IPS-18c (cell line): ENCODE measurements around the gene MYO1B.

Source experiments
- H3K4me3 ChIP-seq: 2 replicates; pipeline ENCODE4 v1.7.0; 2013; ENCODE audit warnings: low read depth, mild to moderate bottlenecking, low read length, moderate library complexity; ENCODE audit not compliant: insufficient read depth
- H3K9me3 ChIP-seq: one replicate; pipeline ENCODE4 v1.6.1; 2013; ENCODE audit warnings: mild to moderate bottlenecking, low read length, moderate library complexity; ENCODE audit not compliant: control insufficient read depth, insufficient read depth

The MYO1B gene

GRCh38 chr2:191385416-191386160 lies 140.4 kb downstream of the MYO1B start:
- no peaks in the 10 kb centered on the region for H3K9me3 ChIP-seq
- no peak overlapping the region for H3K4me3 ChIP-seq

DNA sequence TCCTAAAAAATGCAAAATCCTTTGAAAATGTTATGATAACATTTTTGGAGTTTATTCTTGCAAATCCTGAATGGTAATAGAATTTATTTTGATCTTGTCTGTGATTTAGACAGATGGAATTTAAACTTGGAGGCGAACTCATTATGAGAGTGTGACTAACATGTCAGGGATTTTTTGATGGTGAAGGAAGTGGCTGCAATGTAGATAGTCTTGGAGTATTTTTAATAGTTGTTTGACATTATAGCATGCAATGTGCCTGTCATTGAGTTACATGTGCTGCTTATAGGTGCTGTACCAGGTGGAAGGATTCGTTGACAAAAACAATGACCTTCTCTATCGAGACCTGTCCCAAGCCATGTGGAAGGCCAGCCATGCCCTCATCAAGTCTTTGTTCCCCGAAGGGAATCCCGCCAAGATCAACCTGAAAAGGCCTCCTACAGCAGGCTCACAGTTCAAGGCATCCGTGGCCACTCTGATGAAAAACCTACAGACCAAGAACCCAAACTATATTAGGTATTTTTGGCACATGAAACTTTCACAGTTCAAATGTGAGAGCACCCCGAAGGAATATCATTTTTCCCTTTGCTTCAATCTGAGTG lies 141.8 kb downstream of the MYO1B start:
- Histone ChIP-seq H3K4me3 (no peak overlapping the region), H3K9me3 (no peaks in the 10 kb centered on the region)

GRCh38 chr2:191389288-191389687 lies 144.1 kb downstream of the MYO1B start:
- no peaks in the 10 kb centered on the region for H3K9me3 ChIP-seq
- no peak overlapping the region for H3K4me3 ChIP-seq

DNA sequence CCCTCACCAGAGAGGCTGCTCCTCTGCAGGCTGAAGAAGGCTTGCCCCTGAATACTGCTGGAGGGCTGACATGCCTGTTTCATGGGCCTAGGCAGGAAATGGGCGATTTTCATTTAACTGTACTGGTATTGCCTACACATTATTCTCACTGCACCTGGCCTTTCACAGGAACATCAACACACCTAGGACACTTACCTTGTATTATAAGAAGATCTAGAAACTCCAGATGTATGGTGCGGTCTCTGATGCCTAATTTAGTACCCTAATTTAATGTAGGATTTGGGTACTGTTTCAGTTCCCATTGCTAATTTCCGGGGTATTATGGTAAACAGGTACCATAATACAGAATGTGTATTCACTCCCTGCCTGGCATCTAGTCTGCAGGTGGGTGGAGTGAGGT lies 146.0 kb downstream of the MYO1B start:
- Histone ChIP-seq H3K9me3 (no peaks in the 10 kb centered on the region), H3K4me3 (no peak overlapping the region)

- Histone ChIP-seq H3K4me3 (no peak overlapping the region), H3K9me3 (no peaks in the 10 kb centered on the region)
Observed at GRCh38 chr2:191394043-191394442, 148.8 kb downstream of the MYO1B start.

- Histone ChIP-seq H3K4me3 (no peak overlapping the region), H3K9me3 (peaks cover 3% of the 10 kb centered on the region)
Observed at GRCh38 chr2:191396794-191397193, 151.6 kb downstream of the MYO1B start.

- H3K9me3 ChIP-seq: peaks cover 3% of the 10 kb centered on the region
- no peak overlapping the region for H3K4me3 ChIP-seq
Observed at GRCh38 chr2:191399601-191400000, 154.4 kb downstream of the MYO1B start.

- H3K4me3 ChIP-seq: no peak overlapping the region
- H3K9me3 ChIP-seq: peaks cover 3% of the 10 kb centered on the region
Observed at GRCh38 chr2:191401287-191401686, 156.1 kb downstream of the MYO1B start.

- peaks cover 3% of the 10 kb centered on the region for H3K9me3 ChIP-seq
- H3K4me3 ChIP-seq: no peak overlapping the region
Observed at GRCh38 chr2:191402966-191403565, 157.9 kb downstream of the MYO1B start.

GRCh38 chr2:191404568-191404991 lies 159.4 kb downstream of the MYO1B start:
- Histone ChIP-seq H3K4me3 (no peak overlapping the region), H3K9me3 (peaks cover 3% of the 10 kb centered on the region)

- no peak overlapping the region for H3K4me3 ChIP-seq
- H3K9me3 ChIP-seq: peaks cover 3% of the 10 kb centered on the region
Observed at GRCh38 chr2:191405546-191405945, 160.3 kb downstream of the MYO1B start.

- H3K9me3 ChIP-seq: no peaks in the 10 kb centered on the region
- no peak overlapping the region for H3K4me3 ChIP-seq
Observed at GRCh38 chr2:191410646-191411436, 165.6 kb downstream of the MYO1B start.

DNA sequence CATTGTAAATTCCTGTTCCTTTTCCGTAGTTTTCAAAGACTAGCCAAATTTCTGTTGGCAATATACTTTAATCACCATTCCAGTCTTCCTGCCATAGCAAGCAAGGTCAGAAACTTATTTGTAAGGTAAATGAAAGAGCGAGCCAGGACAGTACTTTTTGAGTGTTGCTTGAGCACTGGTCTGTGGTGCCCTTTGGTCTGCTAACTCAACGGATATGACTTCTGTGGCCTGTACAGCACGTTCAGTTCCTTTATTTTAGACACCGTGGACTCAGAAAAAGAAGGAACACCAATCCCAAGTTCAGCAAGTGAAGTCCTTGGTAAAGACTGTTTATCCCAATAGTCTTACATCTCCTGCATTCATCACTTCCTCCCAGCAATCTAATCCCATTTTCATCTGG lies 166.3 kb downstream of the MYO1B start:
- H3K4me3 ChIP-seq: no peak overlapping the region
- H3K9me3 ChIP-seq: no peaks in the 10 kb centered on the region

- H3K4me3 ChIP-seq: no peak overlapping the region
- H3K9me3 ChIP-seq: no peaks in the 10 kb centered on the region
Observed at GRCh38 chr2:191412353-191412752, 167.1 kb downstream of the MYO1B start.

DNA sequence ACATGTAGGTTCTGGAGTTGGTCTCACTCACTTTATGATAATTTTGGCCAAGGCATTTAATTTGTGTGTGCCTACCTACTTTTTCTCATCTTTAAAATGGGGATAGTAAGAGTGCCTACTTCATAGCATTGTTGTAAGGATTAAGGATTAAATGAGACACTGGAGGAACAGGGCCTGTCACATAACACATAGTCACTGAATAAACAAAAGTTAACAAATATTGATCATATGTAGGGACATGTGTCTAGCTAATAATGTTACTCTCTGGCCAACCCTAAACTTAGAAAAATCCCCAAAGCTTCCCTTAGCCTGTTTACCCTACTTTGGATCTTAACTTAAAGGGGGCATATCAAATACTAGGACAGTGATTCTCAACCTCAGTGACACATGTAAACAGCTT lies 169.9 kb downstream of the MYO1B start:
- H3K9me3 ChIP-seq: no peaks in the 10 kb centered on the region
- no peak overlapping the region for H3K4me3 ChIP-seq

DNA sequence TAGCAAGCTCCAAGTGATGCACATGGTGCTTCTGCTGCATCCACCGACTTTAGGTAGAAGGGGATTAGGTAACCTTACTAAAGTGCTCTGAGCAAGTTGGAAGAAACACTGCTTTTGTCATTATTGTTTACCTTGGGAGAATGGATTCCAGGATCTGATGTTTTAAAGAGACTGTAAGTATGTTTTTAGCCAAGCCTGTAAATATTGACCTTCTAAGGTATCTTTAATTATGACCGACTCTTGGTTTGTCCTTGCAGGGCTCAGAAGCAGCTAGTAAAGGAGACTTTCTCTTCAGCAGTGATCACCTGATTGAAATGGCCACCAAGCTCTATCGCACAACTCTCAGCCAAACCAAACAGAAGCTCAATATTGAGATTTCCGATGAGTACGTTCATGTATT lies 170.7 kb downstream of the MYO1B start:
- no peaks in the 10 kb centered on the region for H3K9me3 ChIP-seq
- no peak overlapping the region for H3K4me3 ChIP-seq

DNA sequence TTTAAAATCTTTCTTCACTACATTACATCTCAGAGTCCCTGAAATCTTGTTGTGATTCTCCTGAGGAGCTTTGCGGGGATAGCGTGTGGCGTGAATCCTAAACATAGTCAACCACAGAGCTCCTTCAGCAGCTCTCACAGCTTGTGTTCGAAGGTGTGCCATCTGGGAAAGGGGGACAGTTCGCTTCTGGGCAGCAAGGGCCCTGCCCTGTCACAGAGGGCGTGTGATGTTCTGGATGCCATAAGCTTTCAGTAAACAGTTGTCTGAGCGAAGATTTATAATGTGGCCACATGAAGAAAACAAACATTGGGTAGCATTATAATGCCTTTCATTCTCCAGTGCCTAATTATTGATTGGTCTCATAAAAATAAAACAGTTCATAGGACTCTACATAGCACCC lies 172.5 kb downstream of the MYO1B start:
- Histone ChIP-seq H3K4me3 (no peak overlapping the region), H3K9me3 (no peaks in the 10 kb centered on the region)

- Histone ChIP-seq H3K9me3 (no peaks in the 10 kb centered on the region), H3K4me3 (no peak overlapping the region)
Observed at GRCh38 chr2:191421950-191422349, 176.7 kb downstream of the MYO1B start.
